SK-N-DZ (cell line): ENCODE data around the gene PTTG1.

Experiments
- DNase-seq: peaks from one replicate; pipeline ENCODE4 v3.0.0-alpha.2; 2015; ENCODE audit warnings: low spot score

The PTTG1 gene

DNA sequence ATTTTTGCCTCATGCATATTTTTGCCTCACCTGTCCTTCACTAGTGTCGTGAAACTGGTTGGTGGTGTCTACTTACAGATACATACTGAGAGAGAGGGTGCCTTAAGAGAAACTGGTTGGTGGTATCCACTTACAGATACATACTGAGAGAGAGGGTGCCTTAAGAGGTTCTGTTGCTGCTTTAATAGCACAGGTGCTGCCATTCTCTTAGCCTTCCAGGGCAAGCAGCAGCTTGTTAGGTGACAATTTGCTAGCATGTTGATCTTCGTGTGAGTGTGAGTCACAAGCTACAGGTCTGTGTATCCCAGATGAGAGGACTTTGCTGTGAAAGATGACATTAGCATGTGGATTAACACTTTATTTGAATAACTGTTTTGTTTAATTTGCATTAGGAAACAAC is 1.4 kb downstream of the PTTG1 start:
- DNase-seq: no peak

DNA sequence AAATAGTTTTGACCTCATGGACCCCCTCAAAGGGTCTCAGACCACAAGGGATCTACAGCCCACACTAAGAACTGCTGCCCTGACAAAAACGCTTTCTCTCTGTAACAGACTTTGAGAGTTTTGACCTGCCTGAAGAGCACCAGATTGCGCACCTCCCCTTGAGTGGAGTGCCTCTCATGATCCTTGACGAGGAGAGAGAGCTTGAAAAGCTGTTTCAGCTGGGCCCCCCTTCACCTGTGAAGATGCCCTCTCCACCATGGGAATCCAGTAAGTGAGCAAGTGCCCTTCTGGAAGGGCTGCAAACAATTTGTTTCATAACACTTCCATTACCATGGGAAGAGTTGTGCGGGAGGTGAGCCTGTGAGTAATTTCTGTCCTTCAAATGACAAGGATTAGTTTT is 6.0 kb downstream of the PTTG1 start:
- DNase-seq: no peak

DNA sequence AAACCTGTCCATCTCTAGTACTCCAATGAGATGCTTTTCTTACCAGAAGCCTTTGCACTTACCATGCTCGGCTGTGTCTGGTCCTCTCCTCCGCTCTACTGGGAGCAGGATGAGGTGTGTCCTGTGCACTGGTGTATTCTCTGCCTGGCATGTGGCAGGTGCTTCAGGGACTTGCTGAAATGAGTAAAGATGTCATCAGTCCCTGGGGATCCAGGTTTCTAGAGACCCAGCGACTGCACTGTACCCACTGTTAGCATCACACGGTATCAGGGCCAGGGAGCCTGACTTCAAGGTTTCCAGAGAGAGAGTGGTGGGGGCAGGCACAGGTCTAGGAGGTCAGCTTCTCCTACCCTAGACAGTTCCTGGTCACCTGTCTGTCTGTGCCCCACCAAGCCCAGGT is 10.5 kb downstream of the PTTG1 start:
- DNase-seq: no peak

DNA sequence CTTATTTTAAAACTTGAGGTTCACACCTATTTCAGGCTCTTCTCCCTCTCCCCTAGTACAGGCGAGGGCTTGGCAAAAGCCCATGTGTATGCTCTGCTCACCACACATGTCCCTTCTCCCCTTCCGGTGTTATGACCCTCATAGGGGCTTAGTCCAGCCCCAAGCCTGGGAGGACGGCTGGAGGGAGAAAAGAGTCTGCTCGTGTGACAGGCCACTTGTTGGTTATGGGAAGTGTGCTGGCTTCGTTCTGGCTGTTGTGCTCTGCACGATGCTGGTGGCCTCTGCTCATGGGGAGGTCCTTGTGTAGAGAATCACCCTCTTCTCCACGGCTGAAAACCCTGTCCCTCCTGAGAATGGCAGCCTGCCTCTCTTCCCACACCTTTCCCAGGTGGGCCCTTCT is 11.1 kb downstream of the PTTG1 start:
- DNase-seq: no peak

DNA sequence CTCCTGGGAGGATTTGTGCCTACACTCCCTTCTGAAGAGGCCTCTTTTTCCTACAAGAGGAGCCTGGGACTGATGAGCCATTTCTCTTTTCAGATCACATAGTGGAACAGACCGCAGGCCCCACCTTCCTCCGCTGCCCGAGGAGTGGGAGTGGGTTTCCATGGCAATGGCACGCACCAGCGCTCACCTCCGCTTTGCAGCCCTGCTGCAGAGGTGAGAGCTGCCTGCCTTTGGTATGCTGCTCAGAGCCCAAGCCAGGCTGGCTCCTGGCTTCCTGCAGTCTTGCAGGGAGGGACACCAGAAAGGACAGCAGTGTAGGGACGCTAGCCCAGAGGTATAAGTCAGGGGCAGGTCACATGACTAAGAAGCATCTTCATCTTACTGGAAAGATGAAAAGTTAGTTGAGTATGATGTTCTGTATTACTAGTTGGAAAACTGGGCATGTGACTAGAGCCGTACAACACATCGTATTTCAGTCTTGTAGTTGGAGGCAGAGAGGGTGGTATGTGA is 12.4 kb downstream of the PTTG1 start:
- DNase-seq: peak; percentile 69

DNA sequence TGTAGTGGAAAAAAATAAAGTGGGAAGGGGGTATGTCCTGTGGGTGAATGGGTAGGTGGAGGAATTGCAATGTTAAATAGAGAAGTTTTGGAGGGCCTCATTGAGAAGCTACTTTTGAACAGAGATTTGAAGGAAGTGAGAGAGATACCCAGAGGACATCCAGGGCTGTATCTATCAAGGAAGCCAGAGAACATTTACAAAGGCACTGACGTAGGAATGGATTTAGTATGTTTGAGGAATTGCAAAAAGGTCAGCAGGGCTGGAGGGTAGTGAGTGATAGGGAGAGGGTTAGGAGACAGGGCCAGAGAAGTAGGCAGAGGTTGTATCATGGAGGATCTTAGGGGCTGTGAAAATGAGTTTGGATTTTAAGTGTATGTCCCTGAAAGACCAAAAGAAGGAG is 13.9 kb downstream of the PTTG1 start:
- no peak for DNase-seq

DNA sequence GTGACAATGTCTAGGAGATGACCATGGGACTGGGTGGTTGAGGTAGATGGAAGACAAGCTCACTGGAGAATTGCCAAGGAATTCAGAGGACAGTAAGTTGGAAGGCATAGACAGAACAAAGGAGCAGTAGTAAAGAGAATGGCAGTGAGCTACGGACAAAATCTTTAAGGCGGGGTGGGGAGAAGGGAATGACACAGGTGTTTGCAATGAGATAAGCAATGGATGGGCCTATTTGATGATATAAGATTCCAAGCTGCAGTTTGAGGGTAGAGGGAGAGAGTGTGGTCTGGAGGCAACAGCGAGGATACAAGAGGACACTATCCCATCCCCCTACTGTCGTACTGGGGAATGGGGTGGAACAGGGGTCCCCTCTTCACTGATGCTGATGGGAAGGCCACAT is 14.4 kb downstream of the PTTG1 start:
- no peak for DNase-seq

DNA sequence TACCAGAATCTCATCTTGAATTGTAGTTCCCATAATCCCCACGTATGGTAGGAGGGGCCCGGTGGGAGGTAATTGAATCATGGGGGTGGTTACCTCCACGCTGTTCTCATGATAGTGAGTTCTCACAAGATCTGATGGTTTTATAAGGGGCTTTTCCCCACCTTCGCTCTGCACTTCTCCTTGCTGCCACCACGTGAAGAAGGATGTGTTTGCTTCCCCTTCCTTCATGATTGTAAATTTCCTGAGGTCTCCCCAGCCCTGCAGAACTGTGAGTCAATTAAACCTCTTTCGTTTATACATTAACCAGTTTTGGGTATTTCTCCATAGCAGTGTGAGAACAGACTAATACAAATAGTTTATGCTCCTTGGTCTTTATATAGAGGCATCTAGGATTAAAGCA is 15.0 kb downstream of the PTTG1 start:
- peak; percentile 32 for DNase-seq

DNA sequence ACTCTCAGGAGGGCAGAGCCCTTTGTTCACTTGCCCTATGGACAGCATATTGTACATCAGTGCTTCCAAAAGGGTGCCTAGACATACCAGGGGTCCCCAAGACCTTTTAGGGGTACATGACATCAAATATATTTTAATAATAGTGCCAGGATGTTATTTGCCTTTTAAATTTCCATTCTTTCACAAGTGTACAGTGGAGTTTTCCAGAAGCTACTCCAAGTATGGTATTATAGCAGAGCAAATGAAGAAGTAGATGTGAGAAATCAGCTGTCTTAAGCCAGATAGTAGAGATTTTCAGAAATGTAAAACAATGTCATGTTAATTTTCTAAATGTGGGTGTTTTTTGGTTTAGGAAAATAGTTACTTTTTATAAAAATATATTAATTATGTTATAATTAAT is 15.6 kb downstream of the PTTG1 start:
- no peak for DNase-seq

DNA sequence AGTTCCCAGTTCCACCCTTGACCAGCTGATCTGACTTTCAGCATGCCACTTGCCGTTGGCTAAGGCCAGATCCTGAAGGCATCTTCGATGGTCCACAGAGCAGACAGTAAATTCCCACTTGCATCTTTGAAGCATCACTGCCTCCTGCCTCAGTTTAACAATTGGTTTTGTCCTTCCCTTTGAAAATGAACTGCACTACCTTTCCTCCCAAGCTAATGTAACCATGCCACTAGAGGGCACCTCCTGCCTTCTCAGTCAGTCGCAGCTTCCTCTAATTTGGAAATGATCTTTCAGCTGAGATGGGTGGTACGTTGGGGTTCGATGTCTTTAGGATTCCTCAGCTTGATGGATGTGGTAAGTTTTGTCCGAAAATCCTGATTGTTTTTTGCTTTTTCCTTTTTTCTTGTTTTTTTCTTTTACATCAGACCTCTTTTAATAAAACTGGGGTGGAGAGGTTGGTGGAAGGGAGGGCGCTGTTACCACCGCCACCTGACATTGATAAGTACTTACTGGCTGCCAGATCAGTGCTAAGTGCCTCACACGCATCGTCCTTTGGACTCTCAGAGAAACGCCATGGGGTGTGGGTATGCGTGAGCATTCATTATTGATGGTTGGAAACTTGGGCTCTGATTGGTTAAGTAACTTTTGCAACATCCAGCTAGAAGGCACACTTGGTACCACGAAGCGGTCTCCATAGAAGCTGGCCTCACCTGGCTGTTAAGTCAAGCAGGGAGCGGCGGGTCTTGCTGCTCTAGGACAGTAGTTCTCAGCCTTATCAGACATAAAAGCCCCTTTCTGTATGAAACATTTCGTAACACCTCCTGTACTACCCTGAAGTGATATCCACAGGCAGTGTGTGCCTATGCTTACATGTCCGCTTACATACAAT is 16.9 kb downstream of the PTTG1 start:
- peak; percentile 72 for DNase-seq

DNA sequence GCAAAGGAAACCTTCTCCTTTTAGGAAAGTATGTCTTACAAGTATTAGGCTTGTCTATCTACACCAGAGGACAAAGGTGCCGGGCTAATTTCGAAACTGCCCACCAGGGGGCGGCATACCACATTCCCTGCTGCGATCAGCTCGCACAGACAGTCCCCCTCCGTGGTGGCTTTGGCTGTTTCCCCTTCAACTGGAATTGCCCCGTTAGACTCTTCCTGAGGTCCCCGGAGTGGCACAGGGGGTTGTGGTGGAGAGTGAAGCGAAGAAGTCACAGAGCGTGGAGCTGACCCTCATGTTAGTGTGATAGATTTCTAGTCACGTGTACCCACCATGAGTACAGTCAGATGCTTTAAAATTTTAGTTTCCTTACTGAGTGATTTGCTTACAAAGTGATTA is 17.5 kb downstream of the PTTG1 start:
- DNase-seq: peak; percentile 78

DNA sequence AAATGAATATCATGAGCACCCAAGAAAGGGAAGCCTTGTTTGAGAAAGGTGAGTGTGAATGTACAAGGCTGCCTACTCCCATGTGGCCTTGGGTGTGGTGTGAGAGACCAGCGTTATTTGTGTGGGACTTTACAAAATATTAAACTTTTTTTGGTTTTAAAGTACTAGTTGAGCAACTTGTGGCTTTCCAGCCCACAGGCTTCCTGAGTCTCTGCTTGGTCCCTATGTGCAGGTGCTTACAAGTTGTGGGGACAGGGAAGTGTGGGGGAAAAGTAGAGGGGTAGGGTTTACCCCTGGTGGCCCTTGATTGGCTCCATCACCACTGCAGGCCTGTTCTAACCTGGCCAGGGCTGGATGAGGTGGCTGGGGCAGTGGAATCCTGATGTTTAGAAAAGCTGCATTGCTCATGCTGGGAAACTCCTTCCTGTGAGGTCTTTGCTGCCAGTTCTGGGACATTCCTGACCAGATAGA is 19.7 kb downstream of the PTTG1 start:
- no peak for DNase-seq

DNA sequence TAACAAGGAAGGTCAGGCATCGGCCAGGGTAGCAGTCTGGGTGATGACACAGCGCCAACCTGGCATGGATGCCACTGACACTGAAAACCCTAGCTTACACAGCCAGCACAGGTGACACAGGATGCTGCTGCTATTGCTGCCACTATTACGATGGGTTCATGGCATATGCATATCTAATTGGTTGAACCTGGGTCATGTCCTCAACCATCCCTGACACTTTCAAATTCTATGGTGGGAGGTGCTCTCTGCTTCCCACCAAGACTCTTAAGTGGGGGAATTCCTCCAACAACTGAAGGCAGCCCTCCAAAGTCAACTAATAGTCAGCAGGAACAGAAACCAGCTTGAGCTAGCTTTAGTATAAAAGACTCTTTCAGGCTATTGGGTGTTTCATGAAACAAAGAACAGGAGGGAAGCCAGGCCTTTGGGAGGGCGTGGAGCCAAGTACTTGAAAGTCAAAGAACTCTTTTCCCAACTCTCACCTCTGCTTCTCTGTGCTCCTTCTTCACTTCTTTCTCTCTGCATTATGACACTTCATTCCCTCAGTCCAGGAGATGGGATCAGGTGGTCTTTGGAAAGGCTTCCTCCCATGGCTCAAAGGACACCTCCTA is 21.3 kb downstream of the PTTG1 start:
- DNase-seq: no peak

DNA sequence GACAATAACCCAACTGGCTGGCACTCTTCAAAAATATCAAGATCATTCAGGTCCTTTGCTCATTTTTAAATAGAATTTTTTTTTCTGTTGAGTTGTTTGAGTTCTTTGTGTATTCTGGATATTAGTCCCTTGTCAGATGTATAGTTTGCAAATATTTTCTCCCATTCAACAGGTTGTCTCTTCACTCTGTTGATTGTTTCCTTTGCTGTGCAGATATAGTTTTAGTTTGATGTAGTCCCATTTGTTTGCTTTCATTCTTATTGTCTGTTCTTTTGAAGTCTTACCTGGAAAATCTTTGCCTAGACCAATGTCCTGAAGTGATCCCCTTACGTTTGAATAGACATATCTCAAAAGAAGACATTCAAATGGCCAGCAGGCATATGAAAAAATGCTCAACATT is 22.8 kb downstream of the PTTG1 start:
- no peak for DNase-seq

DNA sequence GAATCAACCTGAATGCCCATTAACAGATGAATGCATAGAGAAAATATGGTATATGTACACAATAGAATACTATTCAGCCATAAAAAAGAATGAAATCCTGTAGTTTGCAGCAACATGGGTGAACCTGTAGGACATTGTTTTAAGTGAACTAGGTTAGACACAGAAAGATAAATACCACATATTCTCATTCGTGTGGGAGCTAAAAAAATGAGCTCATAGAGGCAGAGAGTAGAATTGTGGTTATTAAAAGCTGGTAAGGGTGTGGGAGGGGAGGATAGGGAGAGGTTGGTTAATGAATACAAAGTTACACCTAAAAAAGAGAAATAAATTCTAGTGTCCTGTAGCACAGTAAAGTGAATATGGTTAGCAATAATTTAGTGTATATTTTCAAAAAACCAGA is 23.5 kb downstream of the PTTG1 start:
- DNase-seq: no peak

DNA sequence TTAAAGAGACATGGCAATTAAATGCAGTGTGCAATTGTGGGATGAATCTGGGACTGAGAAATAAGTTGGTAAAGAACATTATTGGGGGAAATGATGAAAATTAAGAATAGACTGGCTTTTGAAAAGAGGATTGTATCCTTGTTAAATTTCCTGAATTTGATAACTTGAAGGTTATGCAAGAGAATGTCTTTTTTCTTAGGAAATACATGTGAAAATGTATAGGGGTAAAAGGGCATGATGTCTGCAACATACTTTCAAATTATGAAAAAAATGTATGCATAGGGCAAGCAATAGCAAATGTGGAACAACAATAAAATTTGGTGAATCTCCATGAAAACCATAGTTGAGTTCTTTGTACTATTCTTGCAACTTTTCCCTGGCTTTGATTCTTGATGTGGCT is 24.1 kb downstream of the PTTG1 start:
- no peak for DNase-seq

DNA sequence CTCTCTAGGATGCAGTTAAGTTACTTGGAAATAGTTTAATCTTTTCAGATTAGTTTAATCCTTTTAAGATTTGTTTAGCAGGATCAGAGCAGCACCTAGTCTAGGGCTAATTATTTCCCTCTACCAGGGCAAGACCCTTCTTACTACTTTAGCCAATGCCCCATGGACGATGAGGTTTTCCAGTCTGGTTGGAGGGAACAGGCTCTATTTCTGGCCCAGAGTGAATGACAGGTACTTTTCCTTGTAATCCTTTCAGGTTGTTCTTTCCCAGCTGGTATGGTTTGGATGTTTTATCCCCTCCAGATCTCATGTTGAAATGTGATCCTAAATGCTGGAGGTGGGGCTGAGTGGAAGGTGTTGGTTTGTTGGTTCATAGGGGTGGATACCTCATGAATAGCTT is 27.2 kb downstream of the PTTG1 start:
- DNase-seq: no peak

DNA sequence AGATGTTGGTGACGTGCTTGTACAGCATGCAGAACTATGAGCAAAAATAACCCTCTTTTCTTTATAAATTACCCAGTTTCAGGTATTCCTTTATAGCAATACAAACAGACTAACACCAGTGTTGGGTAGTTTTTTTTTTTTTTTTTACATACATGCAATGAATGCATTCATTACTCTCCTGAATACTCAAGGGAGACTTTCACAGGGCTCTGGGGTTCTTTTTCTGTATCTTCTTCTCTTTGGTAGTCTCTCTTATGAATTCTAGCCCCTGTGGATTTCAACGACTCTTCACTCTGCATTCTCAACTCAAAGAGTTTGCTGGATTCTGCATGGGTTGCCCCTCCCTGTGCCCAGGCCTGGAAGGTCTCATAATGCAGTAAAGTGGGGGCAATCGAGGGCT is 27.8 kb downstream of the PTTG1 start:
- no peak for DNase-seq

DNA sequence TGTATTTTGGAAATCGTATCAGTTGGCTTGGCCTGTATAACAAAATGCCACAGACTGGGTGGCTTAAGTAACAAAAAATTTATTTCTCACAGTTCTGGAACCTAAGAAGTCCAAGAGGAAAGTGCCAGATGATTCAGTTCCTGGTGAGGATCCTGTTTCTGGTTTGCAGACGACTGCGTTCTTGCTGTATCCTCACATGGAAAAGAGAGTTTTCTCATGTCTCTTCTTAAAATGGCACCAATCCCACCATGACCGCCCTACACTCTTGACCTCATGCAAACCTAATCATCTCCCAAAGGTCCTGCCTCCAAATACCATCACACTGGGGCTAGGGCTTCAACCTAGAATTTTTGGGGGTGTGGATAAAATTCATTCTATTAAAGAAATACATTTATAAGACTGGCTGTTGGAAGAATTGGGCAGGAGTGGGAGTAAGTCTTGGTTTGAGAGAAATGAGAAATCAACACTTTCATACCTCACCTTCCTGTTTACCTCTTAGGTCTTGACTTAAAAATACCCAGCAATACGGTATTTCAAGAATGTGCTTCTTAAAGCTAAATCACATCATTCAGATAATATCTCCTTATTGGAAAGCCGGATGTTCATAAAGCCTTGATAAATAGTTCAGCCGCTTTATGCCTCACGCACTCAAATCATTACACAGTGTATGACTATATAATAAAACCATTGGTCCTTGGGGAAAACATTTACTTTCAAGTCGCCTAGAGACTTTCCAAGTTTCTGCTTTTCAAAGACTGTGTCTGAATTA is 28.7 kb downstream of the PTTG1 start:
- no peak for DNase-seq

DNA sequence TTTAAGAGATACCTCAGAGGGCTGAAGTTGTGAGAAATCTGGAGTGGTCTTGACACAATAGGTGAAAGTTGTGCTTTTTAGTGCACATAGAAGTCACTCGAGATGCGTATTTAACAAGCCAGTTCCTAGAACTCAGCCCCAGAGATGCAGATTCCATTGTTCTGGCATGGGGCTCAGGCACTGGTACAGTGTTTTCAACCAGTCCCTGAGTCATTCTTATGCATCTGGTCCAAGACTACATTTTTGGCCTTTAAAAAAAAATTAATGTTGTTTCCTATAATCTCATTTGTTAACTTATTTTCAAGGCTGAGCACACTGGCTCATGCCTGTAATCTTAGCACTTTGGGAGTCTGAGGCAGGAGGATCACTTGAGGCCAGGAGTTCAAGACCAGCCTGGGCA is 29.6 kb downstream of the PTTG1 start:
- no peak for DNase-seq

DNA sequence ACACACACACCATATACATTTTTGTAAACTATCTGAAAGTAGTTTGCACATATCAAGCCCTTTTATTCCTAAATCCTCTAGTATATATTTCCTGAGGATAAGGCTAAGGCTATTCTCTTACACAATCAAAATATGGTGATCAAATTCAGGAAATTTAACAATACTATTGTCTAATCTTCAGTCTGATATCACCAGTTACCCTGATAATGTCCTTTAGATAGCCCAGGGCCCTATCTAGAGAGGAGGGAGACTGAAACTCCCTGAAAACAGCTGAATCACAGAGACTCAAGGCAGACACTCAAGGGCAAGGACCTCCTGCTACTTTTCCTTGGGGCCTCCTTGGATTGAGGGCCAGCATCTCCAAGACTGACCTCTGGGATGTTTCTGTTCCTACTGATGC is 30.4 kb downstream of the PTTG1 start:
- no peak for DNase-seq

DNA sequence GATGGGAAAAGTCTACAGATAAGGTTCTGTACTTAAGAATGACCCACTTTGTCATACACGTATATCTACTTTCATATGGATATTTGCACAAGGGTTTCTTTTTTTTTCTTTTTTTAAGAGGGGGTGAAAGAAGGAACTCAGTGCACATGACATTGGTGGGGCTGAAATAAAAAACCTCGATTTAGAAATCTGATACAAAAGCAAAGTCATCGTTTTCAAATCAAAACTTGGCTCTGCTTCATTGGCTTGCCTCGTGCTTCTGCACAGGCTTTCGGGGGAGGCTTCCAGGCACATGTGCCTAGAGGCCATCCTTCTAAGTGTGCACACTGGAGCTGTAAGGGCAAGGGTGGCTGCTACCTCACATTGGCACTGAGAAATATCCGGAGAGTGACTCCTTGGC is 31.1 kb downstream of the PTTG1 start:
- no peak for DNase-seq
